LNCAP (cell line): ENCODE results near the gene DHRSX.

Experiments
- CTCF ChIP-seq: fragments of 450-650 bp; IDR thresholded peaks from 2 replicates; pipeline ENCODE4 v1.5.1; 2017; ENCODE audit warnings: mild to moderate bottlenecking

Gene DHRSX

GRCh38 chrX:2479420-2479780 lies 21.4 kb downstream of the DHRSX start:
- TF ChIP-seq CTCF = no peak

GRCh38 chrX:2478546-2479419 lies 22.0 kb downstream of the DHRSX start:
- no peak for TF ChIP-seq CTCF

GRCh38 chrX:2474963-2475726 lies 25.6 kb downstream of the DHRSX start:
- no peak for TF ChIP-seq CTCF

GRCh38 chrX:2474280-2474962 lies 26.4 kb downstream of the DHRSX start:
- no peak for TF ChIP-seq CTCF

- no peak for TF ChIP-seq CTCF
These were observed 29.1 kb downstream of the DHRSX start for GRCh38 chrX:2471641-2472040.

- no peak for TF ChIP-seq CTCF
These were observed 31.5 kb downstream of the DHRSX start for GRCh38 chrX:2469196-2469685.
